NCI-H82 (cell line): ENCODE data around the gene ALOX12.
"Not testable (repeated sequence)": the region's sequence is repeated elsewhere in the genome, so short reads cannot be mapped to it uniquely, and the experiment has no call there.

Experiments
- DNase-seq: peaks from one replicate; lab custom pipeline; 2025; lab: John Stamatoyannopoulos, UW

ALOX12 gene, protein sequence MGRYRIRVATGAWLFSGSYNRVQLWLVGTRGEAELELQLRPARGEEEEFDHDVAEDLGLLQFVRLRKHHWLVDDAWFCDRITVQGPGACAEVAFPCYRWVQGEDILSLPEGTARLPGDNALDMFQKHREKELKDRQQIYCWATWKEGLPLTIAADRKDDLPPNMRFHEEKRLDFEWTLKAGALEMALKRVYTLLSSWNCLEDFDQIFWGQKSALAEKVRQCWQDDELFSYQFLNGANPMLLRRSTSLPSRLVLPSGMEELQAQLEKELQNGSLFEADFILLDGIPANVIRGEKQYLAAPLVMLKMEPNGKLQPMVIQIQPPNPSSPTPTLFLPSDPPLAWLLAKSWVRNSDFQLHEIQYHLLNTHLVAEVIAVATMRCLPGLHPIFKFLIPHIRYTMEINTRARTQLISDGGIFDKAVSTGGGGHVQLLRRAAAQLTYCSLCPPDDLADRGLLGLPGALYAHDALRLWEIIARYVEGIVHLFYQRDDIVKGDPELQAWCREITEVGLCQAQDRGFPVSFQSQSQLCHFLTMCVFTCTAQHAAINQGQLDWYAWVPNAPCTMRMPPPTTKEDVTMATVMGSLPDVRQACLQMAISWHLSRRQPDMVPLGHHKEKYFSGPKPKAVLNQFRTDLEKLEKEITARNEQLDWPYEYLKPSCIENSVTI

GRCh38 chr17:6995500-6996255 is at the start of gene ALOX12:
Gene ALOX12, plus strand, starts transcription at chr17:6996049. Its CDS starts 69 bp downstream, at chr17:6996118.
- DNase-seq = no peak

GRCh38 chr17:6947745-6948144 is 48.1 kb upstream of the ALOX12 start:
- DNase-seq = no peak

GRCh38 chr17:6948562-6948961 is 47.3 kb upstream of the ALOX12 start:
- no peak for DNase-seq

GRCh38 chr17:6948976-6949375 is 46.9 kb upstream of the ALOX12 start:
- no peak for DNase-seq

- DNase-seq = not testable (repeated sequence)
Observed at GRCh38 chr17:6950938-6951337, 44.9 kb upstream of the ALOX12 start.

DNA sequence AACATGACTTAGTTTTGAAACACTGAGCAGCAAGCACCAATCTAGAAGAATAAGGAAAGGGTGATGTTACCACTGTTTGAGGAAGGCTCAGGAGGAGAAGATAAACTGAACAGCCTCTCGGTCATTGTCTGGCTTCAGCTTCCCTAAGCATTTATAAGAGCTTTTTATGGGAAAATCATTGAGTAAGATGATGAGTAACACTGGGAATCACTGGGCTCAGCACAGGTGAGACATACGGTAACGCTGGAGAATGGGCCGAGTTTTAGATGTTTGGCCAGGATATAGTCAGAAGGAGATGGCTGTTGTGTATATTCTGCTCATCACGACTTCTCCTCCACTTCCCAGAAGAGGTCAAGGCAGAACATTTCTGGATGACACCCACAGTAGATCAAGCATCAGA is 42.2 kb upstream of the ALOX12 start:
- no peak for DNase-seq

DNA sequence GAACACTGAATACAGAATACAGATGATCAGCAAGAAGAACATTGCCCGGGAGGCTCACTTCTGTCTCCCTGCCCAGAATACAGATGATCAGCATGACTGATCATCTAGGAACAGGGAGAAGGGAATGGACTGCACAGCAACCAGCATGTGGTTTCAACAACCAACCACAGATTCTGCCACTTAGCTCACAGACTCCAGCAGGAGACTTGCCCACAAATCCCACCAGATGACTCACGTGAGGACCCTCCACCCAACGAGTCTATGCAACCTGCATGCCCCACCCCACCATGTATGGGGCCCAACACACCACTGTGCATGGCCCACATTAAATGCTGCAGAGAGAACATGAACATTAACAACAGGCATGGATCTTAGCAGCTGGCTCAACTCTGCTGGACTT is 36.1 kb upstream of the ALOX12 start:
- no peak for DNase-seq

DNA sequence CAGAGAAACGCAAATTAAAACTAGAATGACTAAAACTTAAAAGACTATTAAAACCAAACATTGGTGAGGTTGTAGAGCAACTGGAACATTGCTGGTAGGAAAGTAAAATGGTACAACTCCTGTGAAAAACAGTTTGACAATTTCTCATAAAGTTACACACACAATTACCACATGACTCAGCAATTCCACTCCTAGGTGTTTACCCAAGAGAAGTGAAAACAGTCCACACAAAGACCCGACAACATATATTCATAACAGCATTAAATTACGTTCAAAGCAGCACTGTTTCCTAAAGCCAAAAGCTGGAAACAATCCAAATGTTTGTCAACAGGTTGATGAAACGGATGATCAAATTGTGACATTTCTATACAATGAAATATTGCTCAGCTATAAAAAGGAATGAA is 26.5 kb upstream of the ALOX12 start:
- no peak for DNase-seq

- DNase-seq = no peak
Observed at GRCh38 chr17:6970992-6971391, 24.9 kb upstream of the ALOX12 start.

DNA sequence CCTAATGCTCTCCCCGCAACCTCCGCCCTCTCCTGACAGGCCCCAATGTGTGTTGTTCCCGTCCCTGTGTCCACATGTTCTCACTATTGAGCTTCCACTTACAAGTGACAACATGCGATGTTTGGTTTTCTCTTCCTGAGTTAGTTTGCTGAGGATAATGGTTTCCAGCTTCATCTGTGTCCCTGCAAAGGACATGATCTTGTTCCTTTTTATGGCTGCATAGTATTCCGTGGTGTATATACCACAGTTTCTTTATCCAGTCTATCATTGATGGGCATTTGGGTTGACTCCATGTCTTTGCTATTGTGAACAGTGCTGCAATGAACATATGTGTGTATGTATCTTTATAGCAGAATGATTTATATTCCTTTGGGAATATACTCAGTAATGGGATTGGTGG is 16.4 kb upstream of the ALOX12 start:
- DNase-seq = not testable (repeated sequence)

- DNase-seq = no peak
Observed at GRCh38 chr17:6981426-6981825, 14.4 kb upstream of the ALOX12 start.

DNA sequence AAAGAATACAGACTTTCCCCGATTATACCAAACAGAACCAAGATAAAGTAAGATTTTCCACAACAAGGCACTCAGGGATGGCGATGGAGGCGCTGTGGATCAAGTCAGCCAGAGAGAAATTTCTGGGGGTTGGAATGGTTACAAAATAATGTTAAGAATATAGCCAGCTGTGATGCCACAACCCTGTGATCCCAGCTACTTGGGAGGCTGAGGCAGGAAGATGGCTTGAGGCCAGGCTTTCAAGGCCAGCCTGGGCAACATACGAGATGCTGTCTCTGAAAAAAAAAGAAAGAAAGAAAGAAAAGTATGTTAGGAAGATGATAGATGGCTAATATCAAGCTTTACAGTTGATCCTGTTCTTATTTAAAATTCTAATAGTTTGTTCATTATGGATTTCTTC is 10.6 kb upstream of the ALOX12 start:
- DNase-seq = no peak

DNA sequence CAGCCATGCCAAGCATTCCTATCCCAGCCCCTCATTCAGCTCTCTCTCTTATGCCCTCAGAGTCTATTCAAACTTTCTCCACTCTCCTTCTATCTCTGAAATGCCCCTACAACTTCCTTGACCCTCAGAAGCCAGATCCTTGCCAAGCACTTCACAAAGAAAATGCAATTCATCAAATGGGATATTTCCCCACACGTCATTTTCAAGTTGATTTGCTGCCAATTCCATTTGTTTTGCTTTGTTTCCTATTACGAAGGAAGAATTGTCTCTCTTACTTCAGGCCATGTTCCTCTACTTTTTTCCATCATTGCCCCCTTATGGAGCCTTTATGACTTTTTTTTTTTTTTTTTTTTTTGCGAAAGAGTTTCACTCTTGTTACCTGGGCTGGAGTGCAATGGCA is 9.2 kb upstream of the ALOX12 start:
- DNase-seq = no peak

GRCh38 chr17:6989779-6990178 is 6.1 kb upstream of the ALOX12 start:
- no peak for DNase-seq

- not testable (repeated sequence) for DNase-seq
Observed at GRCh38 chr17:6993613-6994056, 2.2 kb upstream of the ALOX12 start.

DNA sequence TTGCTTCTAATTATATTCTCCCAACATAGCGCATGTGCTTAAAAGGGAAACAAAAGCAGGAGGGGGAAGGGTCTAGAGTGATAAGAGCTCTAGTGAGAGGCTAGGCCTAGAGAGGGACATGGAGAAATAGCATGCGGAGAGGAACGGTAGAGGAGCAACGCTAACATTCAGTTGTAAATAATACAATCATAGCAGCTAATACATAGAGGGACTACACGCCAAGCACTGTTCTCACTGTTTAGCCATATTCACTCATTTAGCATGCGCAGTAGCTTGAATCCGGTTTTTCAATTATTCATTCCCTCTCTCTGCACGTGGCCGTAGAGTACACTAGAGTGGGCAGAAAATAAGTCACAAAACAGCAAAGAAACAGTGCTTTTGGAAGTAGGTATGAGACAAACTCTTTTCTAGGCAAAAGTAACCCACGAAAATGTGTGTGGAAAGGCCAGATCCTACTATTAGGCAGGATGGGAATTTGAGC is 1.7 kb upstream of the ALOX12 start:
- no peak for DNase-seq

DNA sequence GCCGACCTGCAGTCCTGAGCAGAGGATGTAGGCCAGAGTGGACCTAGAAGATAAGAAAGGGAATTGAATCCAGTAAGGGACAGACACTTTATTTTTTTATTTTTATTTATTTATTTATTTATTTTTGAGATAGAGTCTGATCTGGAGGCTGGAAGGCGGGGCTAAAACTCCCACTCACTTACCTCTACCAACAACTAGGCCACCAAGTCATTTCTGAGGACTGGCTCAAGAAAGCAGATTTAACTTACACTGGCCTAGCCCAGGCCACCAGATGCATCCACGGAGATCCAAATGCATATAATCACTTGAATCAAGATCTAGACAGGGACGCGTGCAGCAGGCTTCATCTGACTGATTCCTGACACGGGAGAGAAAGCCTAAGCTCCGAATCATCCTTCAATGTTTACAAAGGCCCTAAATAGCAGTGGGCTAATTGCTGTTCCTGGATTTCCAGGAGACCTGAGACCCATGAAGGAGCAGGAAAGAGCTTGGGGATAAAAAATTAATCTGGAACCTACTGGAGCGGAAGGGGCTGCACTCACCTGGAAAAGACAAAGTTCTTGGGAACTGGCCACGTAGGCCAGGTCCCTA is 1.1 kb upstream of the ALOX12 start:
- no peak for DNase-seq

- DNase-seq = no peak
Observed at GRCh38 chr17:6996256-6997011, 585 bp downstream of the ALOX12 start.

- no peak for DNase-seq
Observed at GRCh38 chr17:6997171-6997570, 1.3 kb downstream of the ALOX12 start.

GRCh38 chr17:6998855-6999508 is 3.1 kb downstream of the ALOX12 start:
- DNase-seq = no peak
